IMR-90 (cell line): ENCODE measurements around the gene NDUFA7. TPM values are rescaled to one million over a fixed set of nuclear protein-coding genes. Genes with fewer than 3 reads are reported as not detected.

ENCODE experiments used
- ATAC-seq: fragments of 200-7000 bp; cut with Tn5 transposase; 2 replicates; pipeline ENCODE4 v1.9.1; 2020; ENCODE audit warnings: low read depth, mild to moderate bottlenecking, moderate library complexity
- BruUV-seq: library from RNA; stranded (reverse); fragments of 400-500 nt; replicated peaks from 2 replicates; lab custom pipeline; 2021; lab: Mats Ljungman, UMichigan
- CTCF ChIA-PET: fragments of 300-600 bp; formaldehyde crosslinking; extraction: SDS; loops from one replicate; lab custom pipeline; 2021; ENCODE audit warnings: antibody characterized with exemption; lab: Yijun Ruan, JAX
- POLR2A ChIA-PET: fragments of 300-600 bp; sonication (Branson Sonifier 250); formaldehyde crosslinking; loops from one replicate; lab custom pipeline; 2022; ENCODE audit warnings: antibody characterized with exemption; ENCODE audit not compliant: unreplicated experiment; lab: Charles Lee
- DNase-seq: peaks from one replicate; pipeline ENCODE4 v3.0.0; 2013
- H2AFZ ChIP-seq: replicated peaks from 2 replicates; pipeline ENCODE3; 2013; ENCODE audit warnings: low read length, mild to moderate bottlenecking; ENCODE audit not compliant: poor library complexity
- H2AK5ac ChIP-seq: 2 replicates; pipeline ENCODE4 v1.6.1; 2013; ENCODE audit warnings: low read depth, low read length, inconsistent platforms
- H2AK9ac ChIP-seq: replicated peaks from 2 replicates; pipeline ENCODE3; 2013; ENCODE audit warnings: mild to moderate bottlenecking, low read depth, low read length, moderate library complexity; ENCODE audit not compliant: poor library complexity
- H2BK120ac ChIP-seq: 2 replicates; pipeline ENCODE4 v1.6.1; 2013; ENCODE audit warnings: low read depth, low read length, inconsistent platforms
- H2BK15ac ChIP-seq: 3 replicates; pipeline ENCODE4 v1.6.1; 2013; ENCODE audit warnings: low read depth, low read length, inconsistent platforms
- H2BK20ac ChIP-seq: 2 replicates; pipeline ENCODE4 v1.6.1; 2013; ENCODE audit warnings: low read depth, mild to moderate bottlenecking, inconsistent platforms, low read length, moderate library complexity
- H2BK5ac ChIP-seq: 2 replicates; pipeline ENCODE4 v1.6.1; 2013; ENCODE audit warnings: mild to moderate bottlenecking, low read depth, low read length, inconsistent platforms; ENCODE audit not compliant: poor library complexity, severe bottlenecking
- H3K14ac ChIP-seq: replicated peaks from 2 replicates; pipeline ENCODE4 v1.6.1; 2013; ENCODE audit warnings: low read depth, low read length, inconsistent platforms
- H3K18ac ChIP-seq: 2 replicates; pipeline ENCODE4 v1.6.1; 2013; ENCODE audit warnings: low read depth, low read length, control low read depth
- H3K23ac ChIP-seq: 2 replicates; pipeline ENCODE4 v1.6.1; 2013; ENCODE audit warnings: low read depth, low read length, inconsistent platforms
- H3K27ac ChIP-seq: 2 replicates; pipeline ENCODE4 v1.5.1; 2013; ENCODE audit warnings: mild to moderate bottlenecking, control low read depth, low read length; ENCODE audit not compliant: insufficient read depth
- H3K27me3 ChIP-seq: 2 replicates; pipeline ENCODE4 v1.6.1; 2013; ENCODE audit warnings: low read length; ENCODE audit not compliant: control insufficient read depth, insufficient read depth
- H3K36me3 ChIP-seq: 2 replicates; pipeline ENCODE4 v1.6.1; 2013; ENCODE audit warnings: low read length, mixed read lengths; ENCODE audit not compliant: control insufficient read depth, insufficient read depth
- H3K4ac ChIP-seq: 2 replicates; pipeline ENCODE4 v1.6.1; 2013; ENCODE audit warnings: low read depth, low read length, inconsistent platforms
- H3K4me1 ChIP-seq: 2 replicates; pipeline ENCODE4 v1.6.1; 2013; ENCODE audit warnings: low read length, mixed read lengths; ENCODE audit not compliant: control insufficient read depth, insufficient read depth
- H3K4me2 ChIP-seq: 2 replicates; pipeline ENCODE4 v1.6.1; 2013; ENCODE audit warnings: low read depth, mild to moderate bottlenecking, control low read depth, low read length, moderate library complexity
- H3K4me3 ChIP-seq: 2 replicates; pipeline ENCODE4 v1.5.1; 2013; ENCODE audit warnings: low read depth, mild to moderate bottlenecking, control low read depth, low read length, moderate library complexity; ENCODE audit not compliant: insufficient read depth
- H3K56ac ChIP-seq: 2 replicates; pipeline ENCODE4 v1.6.1; 2013; ENCODE audit warnings: low read length, inconsistent platforms; ENCODE audit not compliant: insufficient read depth; ENCODE audit errors: extremely low read depth
- H3K79me1 ChIP-seq, 2 experiments: 2 replicates each; pipeline ENCODE4 v1.6.1; 2013; ENCODE audit warnings: low read length in 2 of 2, inconsistent platforms in 1 of 2, low read depth in 1 of 2
- H3K9ac ChIP-seq: 2 replicates; pipeline ENCODE4 v1.6.1; 2013; ENCODE audit warnings: low read depth, low read length, control low read depth
- H3K9me1 ChIP-seq: 2 replicates; pipeline ENCODE4 v1.6.1; 2013; ENCODE audit warnings: low read length, inconsistent platforms; ENCODE audit not compliant: insufficient read depth
- H3K9me3 ChIP-seq: 2 replicates; pipeline ENCODE4 v1.6.1; 2013; ENCODE audit warnings: low read length; ENCODE audit not compliant: control insufficient read depth, insufficient read depth
- H4K20me1 ChIP-seq: 2 replicates; pipeline ENCODE4 v1.6.1; 2013; ENCODE audit warnings: low read length, inconsistent platforms; ENCODE audit not compliant: insufficient read depth
- H4K5ac ChIP-seq: 2 replicates; pipeline ENCODE4 v1.6.1; 2013; ENCODE audit warnings: mild to moderate bottlenecking, low read depth, low read length, control low read depth
- H4K8ac ChIP-seq, 2 experiments: 2 replicates each; pipeline ENCODE4 v1.6.1; 2013; ENCODE audit warnings: low read depth in 2 of 2, low read length in 2 of 2, control low read depth in 1 of 2, inconsistent platforms in 1 of 2
- H4K91ac ChIP-seq: 2 replicates; pipeline ENCODE4 v1.6.1; 2013; ENCODE audit warnings: low read depth, low read length, inconsistent platforms; ENCODE audit not compliant: insufficient read depth
- BHLHE40 ChIP-seq: fragments of 150-350 bp; IDR thresholded peaks from 2 replicates; pipeline ENCODE4 v1.6.1; 2016; ENCODE audit warnings: mild to moderate bottlenecking, low read depth, low read length
- CEBPB ChIP-seq: IDR thresholded peaks from 2 replicates; pipeline ENCODE4 v1.6.1; 2012; ENCODE audit warnings: low read depth, low read length, improper control_type of control experiment
- CHD1 ChIP-seq: IDR thresholded peaks from 2 replicates; pipeline ENCODE4 v1.6.1; 2012; ENCODE audit warnings: low read depth, low read length, improper control_type of control experiment
- ELK1 ChIP-seq: fragments of 150-350 bp; IDR thresholded peaks from 2 replicates; pipeline ENCODE4 v1.6.1; 2016; ENCODE audit warnings: low read depth, mild to moderate bottlenecking, low read length, moderate library complexity, borderline replicate concordance
- MAZ ChIP-seq: IDR thresholded peaks from 2 replicates; pipeline ENCODE4 v1.6.1; 2012; ENCODE audit warnings: low read depth, mild to moderate bottlenecking, low read length, improper control_type of control experiment, moderate library complexity, borderline replicate concordance
- MXI1 ChIP-seq: IDR thresholded peaks from 2 replicates; pipeline ENCODE4 v1.6.1; 2012; ENCODE audit warnings: low read depth, mild to moderate bottlenecking, low read length, moderate library complexity, borderline replicate concordance
- NFE2L2 ChIP-seq: fragments of 150-350 bp; IDR thresholded peaks from 2 replicates; pipeline ENCODE4 v1.6.1; 2016; ENCODE audit warnings: low read depth, mild to moderate bottlenecking, low read length
- POLR2A ChIP-seq: IDR thresholded peaks from 2 replicates; pipeline ENCODE4 v1.6.1; 2012; ENCODE audit warnings: mild to moderate bottlenecking, low read depth, low read length
- RAD21 ChIP-seq: IDR thresholded peaks from 2 replicates; pipeline ENCODE4 v1.6.1; 2012; ENCODE audit warnings: low read length, improper control_type of control experiment
- RCOR1 ChIP-seq: IDR thresholded peaks from 2 replicates; pipeline ENCODE4 v1.6.1; 2012; ENCODE audit warnings: mild to moderate bottlenecking, low read length, improper control_type of control experiment; ENCODE audit not compliant: insufficient replicate concordance
- SMC3 ChIP-seq: fragments of 150-350 bp; IDR thresholded peaks from 2 replicates; pipeline ENCODE4 v1.6.1; 2016; ENCODE audit warnings: low read depth, mild to moderate bottlenecking, antibody characterized with exemption, low read length, moderate library complexity
- USF2 ChIP-seq: fragments of 150-350 bp; IDR thresholded peaks from 2 replicates; pipeline ENCODE4 v1.6.1; 2017; ENCODE audit warnings: mild to moderate bottlenecking, antibody characterized with exemption, low read length, low read depth
- WGBS, 2 experiments: methylation state at CpG; one replicate each; pipeline versions ENCODE4 v1.1.5 to v1.1.7; 2013; ENCODE audit warnings: missing lambda C conversion rate in 2 of 2; ENCODE audit not compliant: insufficient read length in 1 of 2; ENCODE audit errors: extremely low coverage in 2 of 2; 5-methylcytosine and 5-hydroxymethylcytosine counted together
- dilution Hi-C: fragments of 300-500 bp; cut with HindIII; formaldehyde crosslinking; loops from one replicate; pipeline ENCODE4 v1.14.3; 2018; ENCODE audit warnings: low sequenced_read_pairs; ENCODE audit not compliant: unreplicated experiment
- in situ Hi-C: fragments of 300-500 bp; cut with MboI; formaldehyde crosslinking; loops from 3 replicates; pipeline ENCODE4 v1.14.3; 2019; ENCODE audit warnings: low sequenced_read_pairs, inconsistent platforms, mixed read lengths
- intact Hi-C: fragments of 100-400 bp; cut with micrococcal nuclease; formaldehyde crosslinking; loops from 2 replicates; pipeline ENCODE4 v1.10.0; 2022
- polyA plus RNA-seq, 3 experiments: library from polyadenylated mRNA; depleted of rRNA; stranded (reverse); fragments of >200 nt; gene quantifications; 2 replicates each; pipeline ENCODE4 v1.2.3, GENCODE V29; 2012; ENCODE audit warnings: low replicate concordance in 1 of 3
- total RNA-seq: library from RNA; depleted of rRNA; stranded (reverse); fragments of >200 nt; gene quantifications from 2 replicates; pipeline ENCODE4 v1.2.3, GENCODE V29; 2012
- TF ChIP-seq, protein P1 (sequence below): conservative IDR thresholded peaks from 2 replicates; pipeline ENCODE4 v1.5.1; 2012; ENCODE audit warnings: mild to moderate bottlenecking, low read depth, low read length, improper control_type of control experiment

The NDUFA7 gene
- total and polyA plus RNA-seq, 2 of the 4 experiments (the other 2 are of a cell fraction) = 20.6 to 50.7 TPM

DNA sequence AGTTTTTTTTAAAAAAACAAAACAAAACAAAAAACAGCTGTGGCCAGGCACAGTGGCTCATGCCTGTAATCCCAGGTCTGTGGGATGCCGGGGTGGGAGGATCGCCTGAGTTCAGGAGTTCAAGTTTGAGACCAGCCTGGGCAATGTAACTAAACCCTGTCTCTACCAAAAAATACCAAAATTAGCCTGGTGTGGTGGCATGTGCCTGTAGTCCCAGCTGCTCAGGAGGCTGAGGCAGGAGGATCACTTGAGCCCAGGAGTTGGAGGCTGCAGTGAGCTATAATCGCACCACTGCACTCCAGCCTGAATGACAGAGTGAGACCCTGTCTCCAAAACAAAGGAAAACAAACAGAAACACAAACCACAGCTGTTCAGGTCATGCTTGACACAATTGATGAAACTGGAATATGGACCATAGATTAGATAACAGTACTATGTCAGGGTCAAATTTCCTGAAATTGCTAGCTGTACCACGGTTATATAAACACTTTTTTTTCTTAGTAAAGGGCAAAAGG is 35.9 kb upstream of the NDUFA7 start:
- Histone ChIP-seq H2AK5ac (peak overlapping the region; percentile 52; the same call in 1 of the 2 replicates), H4K8ac (no peak overlapping the region), H3K4ac (peak overlapping the region; percentile 16; the same call in 1 of the 2 replicates), H3K9ac (no peak overlapping the region), H3K79me1 (no peaks in the 10 kb centered on the region; a peak in 1 of 4 replicates), H2BK15ac (peak overlapping the region; percentile 10; the same call in 1 of the 3 replicates), H3K27ac (no peak overlapping the region), H4K20me1 (peaks cover 6% of the 10 kb centered on the region; the same call in 1 of the 2 replicates), H2BK5ac (no peak overlapping the region), H3K14ac (no peak overlapping the region), H2AFZ (no peak overlapping the region), H3K18ac (no peak overlapping the region), H3K27me3 (no peaks in the 10 kb centered on the region), H3K36me3 (no peaks in the 10 kb centered on the region), H2BK120ac (no peak overlapping the region), H4K5ac (no peak overlapping the region), H3K56ac (no peak overlapping the region), H3K4me1 (peaks cover 3% of the 10 kb centered on the region), H2BK20ac (no peak overlapping the region), H3K4me3 (no peak overlapping the region), H4K91ac (no peak overlapping the region), H3K9me1 (0 out of 2 replicates have a peak, but pooled peaks cover 5% of the 10 kb centered on the region), H2AK9ac (no peak overlapping the region), H3K9me3 (peaks cover 3% of the 10 kb centered on the region), H3K4me2 (no peak overlapping the region), H3K23ac (no peak overlapping the region)
- POLR2A ChIA-PET = interaction anchor here (0.6 kb wide), 1 partner anchor 67 kb away, joined by 7 read pairs; no protein-coding TSS in a partner anchor
- no peak for ATAC-seq
- DNase-seq = no peak
- no peak for TF ChIP-seq RAD21
- TF ChIP-seq NFE2L2 = no peak
- no peak for TF ChIP-seq MXI1
- no peak for TF ChIP-seq ELK1
- no peak for TF ChIP-seq RCOR1
- no peak for TF ChIP-seq USF2
- TF ChIP-seq MAZ = no peak
- TF ChIP-seq CEBPB = no peak
- TF ChIP-seq, protein P1, sequence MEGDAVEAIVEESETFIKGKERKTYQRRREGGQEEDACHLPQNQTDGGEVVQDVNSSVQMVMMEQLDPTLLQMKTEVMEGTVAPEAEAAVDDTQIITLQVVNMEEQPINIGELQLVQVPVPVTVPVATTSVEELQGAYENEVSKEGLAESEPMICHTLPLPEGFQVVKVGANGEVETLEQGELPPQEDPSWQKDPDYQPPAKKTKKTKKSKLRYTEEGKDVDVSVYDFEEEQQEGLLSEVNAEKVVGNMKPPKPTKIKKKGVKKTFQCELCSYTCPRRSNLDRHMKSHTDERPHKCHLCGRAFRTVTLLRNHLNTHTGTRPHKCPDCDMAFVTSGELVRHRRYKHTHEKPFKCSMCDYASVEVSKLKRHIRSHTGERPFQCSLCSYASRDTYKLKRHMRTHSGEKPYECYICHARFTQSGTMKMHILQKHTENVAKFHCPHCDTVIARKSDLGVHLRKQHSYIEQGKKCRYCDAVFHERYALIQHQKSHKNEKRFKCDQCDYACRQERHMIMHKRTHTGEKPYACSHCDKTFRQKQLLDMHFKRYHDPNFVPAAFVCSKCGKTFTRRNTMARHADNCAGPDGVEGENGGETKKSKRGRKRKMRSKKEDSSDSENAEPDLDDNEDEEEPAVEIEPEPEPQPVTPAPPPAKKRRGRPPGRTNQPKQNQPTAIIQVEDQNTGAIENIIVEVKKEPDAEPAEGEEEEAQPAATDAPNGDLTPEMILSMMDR = no peak
- TF ChIP-seq SMC3 = no peak
- TF ChIP-seq CHD1 = no peak
- no peak for TF ChIP-seq POLR2A
- TF ChIP-seq BHLHE40 = no peak
- dilution Hi-C loops = no loop called here
- CTCF ChIA-PET = no interaction called here
- in situ Hi-C loops = loop anchor here (5.0 kb wide), 1 partner anchor 40 kb away; no protein-coding TSS in a partner anchor
- BruUV-seq = no TSS peak
- WGBS, 2 experiments = no CpG with 5 or more reads among the region's 4 CpGs
- intact Hi-C loops = no loop called here
